Measurements from ENCODE around the gene STING1. TPM values are rescaled to one million over a fixed set of nuclear protein-coding genes. Genes with fewer than 3 reads are reported as not detected.

The STING1 gene
- total and polyA plus RNA-seq, 2 of the 8 experiments (the other 6 are each of a cell fraction or from before 2014, with no cell fraction given) = 0.26 to 0.47 TPM

GRCh38 chr5:139501381-139501780 is 18.8 kb upstream of the STING1 start:
- Histone ChIP-seq H4K5ac (ENCODE audit: insufficient read length, low read depth, low read length) (no peak overlapping the region), H3K79me1 (ENCODE audit: low read depth, low read length) (no peaks in the 10 kb centered on the region), H2BK120ac (replicated peaks; ENCODE audit: low read depth, low read length) (no peak overlapping the region), H3K36me3 (ENCODE audit: control insufficient read depth in 2 of 4, insufficient read depth in 4 of 4, low read length in 3 of 4) (no peaks in the 10 kb centered on the region), H3K79me2 (ENCODE audit: control insufficient read depth in 1 of 2, insufficient read depth in 2 of 2, low read length in 2 of 2) (no peaks in the 10 kb centered on the region), H3K4me3 (ENCODE audit: extremely low read depth in 1 of 4, insufficient read depth in 2 of 4, low read depth in 3 of 4, low read length in 4 of 4) (no peak overlapping the region), H2AFZ (ENCODE audit: low read length) (no peak overlapping the region), H3K14ac (ENCODE audit: insufficient read length) (no peak overlapping the region), H3K9me3 (ENCODE audit: insufficient read depth in 2 of 2, low read depth in 1 of 2, low read length in 1 of 2) (peaks cover 0 to 3% of the 10 kb centered on the region in 2 experiments; a peak in 1 of 4 replicates), H3K4ac (replicated peaks; ENCODE audit: insufficient read length, low read depth, low read length) (no peak overlapping the region), H2BK5ac (ENCODE audit: low read depth, low read length) (no peak overlapping the region), H2BK15ac (ENCODE audit: low read length) (no peak overlapping the region), H3K56ac (replicated peaks; ENCODE audit: insufficient read length, low read depth, low read length) (no peak overlapping the region), H2BK12ac (ENCODE audit: low read depth, low read length) (no peak overlapping the region), H3K23me2 (ENCODE audit: low read depth, low read length) (0 out of 2 replicates have a peak, but pooled peaks cover 2% of the 10 kb centered on the region), H3K27ac (ENCODE audit: low read depth, low read length) (no peak overlapping the region), H4K91ac (replicated peaks; ENCODE audit: insufficient read length, low read length) (no peak overlapping the region), H3K9ac (replicated peaks in 1 of 4; ENCODE audit: extremely low read depth in 1 of 4, low read depth in 3 of 4, low read length in 3 of 4) (no peak overlapping the region), H3K18ac (ENCODE audit: extremely low read depth, low read length) (no peak overlapping the region), H2AK5ac (ENCODE audit: low read depth, low read length) (no peak overlapping the region), H3K4me2 (ENCODE audit: insufficient read depth in 1 of 2, low read depth in 2 of 2, low read length in 2 of 2) (no peak overlapping the region), H3K4me1 (replicated peaks in 1 of 4; ENCODE audit: control insufficient read depth in 3 of 4, insufficient read depth in 4 of 4, low read length in 3 of 4) (peaks cover 0 to 10% (median 3%) of the 10 kb centered on the region in 4 experiments; a peak in 4 of 7 replicates), H3K27me3 (replicated peaks in 1 of 4; ENCODE audit: control insufficient read depth in 3 of 4, extremely low read depth in 1 of 4, insufficient read depth in 3 of 4, low read length in 3 of 4) (no peaks in the 10 kb centered on the region), H4K8ac (ENCODE audit: extremely low read depth, insufficient read depth, low read length) (no peak overlapping the region; the same call in 1 of the 2 replicates), H4K20me1 (replicated peaks in 1 of 2; ENCODE audit: control insufficient read depth in 1 of 2, insufficient read depth in 2 of 2, low read length in 2 of 2) (no peaks in the 10 kb centered on the region), H3K23ac (ENCODE audit: insufficient read length) (no peak overlapping the region), H2BK20ac (ENCODE audit: low read length) (no peak overlapping the region)
- no peak for FAIRE-seq
- ChIA-PET CTCF (ENCODE audit: partially characterized antibody) (interaction anchor here (1.1 to 12.9 kb wide), 5 partner anchors 12 to 79 kb away, joined by 3 to 122 read pairs (median 20); partner anchors contain the start of gene STING1), POLR2A (ENCODE audit: partially characterized antibody) (interaction anchor here (0.8 to 2.1 kb wide), 3 partner anchors 8 to 62 kb away, joined by 3 to 6 read pairs (median 6); partner anchors contain the start of gene DNAJC18)
- 94% methylated on average over 4 of the region's 4 CpGs; no CpG with 5 or more reads in 1 of the 2 experiments for WGBS, 2 experiments (ENCODE audit: extremely low coverage in 1 of 2, insufficient coverage in 1 of 2, insufficient read length in 1 of 2, insufficient replicate concordance in 2 of 2, low coverage in 1 of 2, low lambda C conversion rate in 2 of 2, missing lambda C conversion rate in 1 of 2)
- no peak for DNase-seq (ENCODE audit: low read depth in 1 of 2, low spot score in 2 of 2)
- TF ChIP-seq RXRA (IDR thresholded peaks at IDR 0.05; ENCODE audit: insufficient read depth, low read depth, low read length) (no peak), ASH2L (IDR thresholded peaks at IDR 0.05; ENCODE audit: low read length) (no peak), EGR1 (IDR thresholded peaks at IDR 0.05; ENCODE audit: borderline replicate concordance, low read depth, low read length) (no peak), CHD1 (IDR thresholded peaks at IDR 0.05; ENCODE audit: low read depth, low read length) (no peak), BRCA1 (IDR thresholded peaks at IDR 0.05; ENCODE audit: low read depth, low read length) (no peak), CREB1 (IDR thresholded peaks at IDR 0.05) (no peak), RBBP5 (IDR thresholded peaks at IDR 0.05; ENCODE audit: borderline replicate concordance, low read depth, low read length) (no peak), KDM5A (IDR thresholded peaks at IDR 0.05; ENCODE audit: low read length) (no peak), TEAD4 (IDR thresholded peaks at IDR 0.05; ENCODE audit: low read depth, low read length) (no peak), ATF3 (IDR thresholded peaks at IDR 0.05; ENCODE audit: insufficient read depth, low read depth, low read length) (no peak), ZNF274 (IDR thresholded peaks at IDR 0.05; ENCODE audit: borderline replicate concordance, extremely low read depth, low read length) (no peak), SIRT6 (IDR thresholded peaks at IDR 0.05; ENCODE audit: low read length) (no peak), TAF7 (optimal IDR thresholded peaks at IDR 0.05; ENCODE audit: borderline replicate concordance, low read depth, low read length) (no peak), SIX5 (IDR thresholded peaks at IDR 0.05; ENCODE audit: low read depth, low read length) (no peak), SP1 (IDR thresholded peaks at IDR 0.05; ENCODE audit: low read depth, low read length) (no peak)
